ENCODE results near the gene RPUSD4.

DNA sequence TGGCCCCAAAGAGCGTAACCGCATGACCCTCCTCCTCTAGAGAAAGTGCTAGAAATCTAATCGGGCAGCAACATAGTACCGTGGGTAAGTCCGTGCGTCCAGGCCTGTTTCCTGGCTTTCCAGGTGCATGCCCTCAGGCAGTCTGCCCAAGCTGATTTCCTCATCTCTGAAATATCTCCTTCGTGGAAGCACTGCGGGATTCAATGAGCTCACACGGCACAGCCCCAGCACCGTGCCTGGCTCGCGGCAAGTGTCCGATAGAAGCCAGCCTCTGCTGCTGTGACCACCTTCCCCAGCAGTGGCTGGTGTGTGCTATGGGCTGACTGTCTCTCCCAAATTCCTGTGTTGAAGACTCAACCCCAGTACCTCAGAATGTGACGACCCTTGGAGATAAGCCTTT lies 20.7 kb downstream of the RPUSD4 start:
- TF ChIP-seq POLR2A (IDR thresholded peaks at IDR 0.05), result no peak
- TF ChIP-seq, protein P1, sequence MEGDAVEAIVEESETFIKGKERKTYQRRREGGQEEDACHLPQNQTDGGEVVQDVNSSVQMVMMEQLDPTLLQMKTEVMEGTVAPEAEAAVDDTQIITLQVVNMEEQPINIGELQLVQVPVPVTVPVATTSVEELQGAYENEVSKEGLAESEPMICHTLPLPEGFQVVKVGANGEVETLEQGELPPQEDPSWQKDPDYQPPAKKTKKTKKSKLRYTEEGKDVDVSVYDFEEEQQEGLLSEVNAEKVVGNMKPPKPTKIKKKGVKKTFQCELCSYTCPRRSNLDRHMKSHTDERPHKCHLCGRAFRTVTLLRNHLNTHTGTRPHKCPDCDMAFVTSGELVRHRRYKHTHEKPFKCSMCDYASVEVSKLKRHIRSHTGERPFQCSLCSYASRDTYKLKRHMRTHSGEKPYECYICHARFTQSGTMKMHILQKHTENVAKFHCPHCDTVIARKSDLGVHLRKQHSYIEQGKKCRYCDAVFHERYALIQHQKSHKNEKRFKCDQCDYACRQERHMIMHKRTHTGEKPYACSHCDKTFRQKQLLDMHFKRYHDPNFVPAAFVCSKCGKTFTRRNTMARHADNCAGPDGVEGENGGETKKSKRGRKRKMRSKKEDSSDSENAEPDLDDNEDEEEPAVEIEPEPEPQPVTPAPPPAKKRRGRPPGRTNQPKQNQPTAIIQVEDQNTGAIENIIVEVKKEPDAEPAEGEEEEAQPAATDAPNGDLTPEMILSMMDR (IDR thresholded peaks at IDR 0.05 in 4 of 5, conservative IDR thresholded peaks at IDR 0.05 in 1 of 5), result no peak

All from gastrocnemius medialis (tissue), 4 donors.